WTC11 (cell line): ENCODE data around the gene ZNF672.

Source experiments
- FOXJ3 ChIP-seq: sonication (generic); formaldehyde crosslinking; IDR thresholded peaks from 2 replicates; pipeline ENCODE4 v1.9.0; 2021; ENCODE audit warnings: missing genetic modification reagents, mild to moderate bottlenecking, borderline replicate concordance
- HMGXB4 ChIP-seq: sonication (generic); formaldehyde crosslinking; IDR thresholded peaks from 2 replicates; pipeline ENCODE4 v1.8.1; 2023; ENCODE audit warnings: mild to moderate bottlenecking, moderate library complexity, missing genetic modification reagents
- NFYB ChIP-seq: sonication (generic); formaldehyde crosslinking; conservative IDR thresholded peaks from 2 replicates; pipeline ENCODE4 v1.8.0; 2022; ENCODE audit warnings: low read depth, missing genetic modification reagents
- PRDM15 ChIP-seq: sonication (generic); formaldehyde crosslinking; IDR thresholded peaks from 2 replicates; pipeline ENCODE4 v1.8.0; 2022; ENCODE audit warnings: missing genetic modification reagents
- USF2 ChIP-seq: sonication (generic); formaldehyde crosslinking; IDR thresholded peaks from 2 replicates; pipeline ENCODE4 v1.8.1; 2023; ENCODE audit warnings: mild to moderate bottlenecking, missing genetic modification reagents, moderate library complexity
- ZNF121 ChIP-seq: sonication (generic); formaldehyde crosslinking; IDR thresholded peaks from 2 replicates; pipeline ENCODE4 v1.8.0; 2023; ENCODE audit warnings: missing genetic modification reagents
- TF ChIP-seq, protein P1 (sequence below): fragments of 200-600 bp; IDR thresholded peaks from 2 replicates; pipeline ENCODE4 v1.8.0; 2022; ENCODE audit warnings: antibody characterized with exemption

DNA sequence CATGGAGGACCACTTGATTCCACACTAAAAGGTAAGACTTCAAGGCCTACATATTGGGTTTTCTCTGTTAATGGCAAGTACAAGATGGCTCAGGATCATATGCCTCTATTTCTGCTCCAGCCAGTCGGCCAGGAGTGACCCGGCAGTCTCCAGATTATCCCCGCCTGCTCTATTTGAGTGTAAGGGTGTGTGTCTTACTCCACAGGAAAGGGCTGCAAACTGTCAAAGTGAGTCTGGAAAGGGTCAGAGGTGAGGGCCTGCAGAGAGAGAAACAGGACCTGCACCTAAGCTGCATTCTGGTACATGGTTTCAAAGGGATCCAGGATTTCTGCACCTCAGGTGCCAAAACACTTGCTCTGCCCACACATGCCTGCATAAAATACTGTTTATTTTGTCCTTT, 11.6 kb downstream of the ZNF672 start:
- TF ChIP-seq NFYB (CRISPR knock-in tag) (no peak), PRDM15 (no peak), USF2 (CRISPR knock-in tag) (no peak), FOXJ3 (CRISPR knock-in tag) (no peak), HMGXB4 (CRISPR knock-in tag) (no peak), ZNF121 (CRISPR knock-in tag) (no peak)
- TF ChIP-seq, protein P1, sequence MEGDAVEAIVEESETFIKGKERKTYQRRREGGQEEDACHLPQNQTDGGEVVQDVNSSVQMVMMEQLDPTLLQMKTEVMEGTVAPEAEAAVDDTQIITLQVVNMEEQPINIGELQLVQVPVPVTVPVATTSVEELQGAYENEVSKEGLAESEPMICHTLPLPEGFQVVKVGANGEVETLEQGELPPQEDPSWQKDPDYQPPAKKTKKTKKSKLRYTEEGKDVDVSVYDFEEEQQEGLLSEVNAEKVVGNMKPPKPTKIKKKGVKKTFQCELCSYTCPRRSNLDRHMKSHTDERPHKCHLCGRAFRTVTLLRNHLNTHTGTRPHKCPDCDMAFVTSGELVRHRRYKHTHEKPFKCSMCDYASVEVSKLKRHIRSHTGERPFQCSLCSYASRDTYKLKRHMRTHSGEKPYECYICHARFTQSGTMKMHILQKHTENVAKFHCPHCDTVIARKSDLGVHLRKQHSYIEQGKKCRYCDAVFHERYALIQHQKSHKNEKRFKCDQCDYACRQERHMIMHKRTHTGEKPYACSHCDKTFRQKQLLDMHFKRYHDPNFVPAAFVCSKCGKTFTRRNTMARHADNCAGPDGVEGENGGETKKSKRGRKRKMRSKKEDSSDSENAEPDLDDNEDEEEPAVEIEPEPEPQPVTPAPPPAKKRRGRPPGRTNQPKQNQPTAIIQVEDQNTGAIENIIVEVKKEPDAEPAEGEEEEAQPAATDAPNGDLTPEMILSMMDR: no peak
